T follicular helper cell (primary cell): ENCODE measurements around the gene ZNF10.

Source experiments
- DNase-seq: peaks from one replicate; pipeline ENCODE4 v3.0.0-alpha.2; 2020; ENCODE audit warnings: low read depth

Gene ZNF10

DNA sequence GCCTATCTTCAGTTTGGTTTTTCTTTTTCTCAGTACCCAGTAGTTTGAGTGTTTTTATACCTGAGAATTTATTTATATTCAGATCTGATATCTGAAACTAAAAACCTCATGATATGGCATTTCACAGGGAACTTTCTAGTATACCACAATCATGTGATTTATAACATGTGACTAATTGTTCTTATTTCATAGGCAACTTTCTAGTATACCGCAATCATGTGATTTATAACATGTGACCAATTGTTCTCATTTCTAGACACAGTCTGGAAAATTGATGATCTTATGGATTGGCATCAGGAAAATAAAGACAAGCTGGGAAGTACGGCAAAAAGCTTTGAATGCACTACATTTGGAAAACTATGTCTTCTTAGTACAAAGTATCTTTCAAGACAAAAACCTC, 71.5 kb downstream of the ZNF10 start:
- no peak for DNase-seq

DNA sequence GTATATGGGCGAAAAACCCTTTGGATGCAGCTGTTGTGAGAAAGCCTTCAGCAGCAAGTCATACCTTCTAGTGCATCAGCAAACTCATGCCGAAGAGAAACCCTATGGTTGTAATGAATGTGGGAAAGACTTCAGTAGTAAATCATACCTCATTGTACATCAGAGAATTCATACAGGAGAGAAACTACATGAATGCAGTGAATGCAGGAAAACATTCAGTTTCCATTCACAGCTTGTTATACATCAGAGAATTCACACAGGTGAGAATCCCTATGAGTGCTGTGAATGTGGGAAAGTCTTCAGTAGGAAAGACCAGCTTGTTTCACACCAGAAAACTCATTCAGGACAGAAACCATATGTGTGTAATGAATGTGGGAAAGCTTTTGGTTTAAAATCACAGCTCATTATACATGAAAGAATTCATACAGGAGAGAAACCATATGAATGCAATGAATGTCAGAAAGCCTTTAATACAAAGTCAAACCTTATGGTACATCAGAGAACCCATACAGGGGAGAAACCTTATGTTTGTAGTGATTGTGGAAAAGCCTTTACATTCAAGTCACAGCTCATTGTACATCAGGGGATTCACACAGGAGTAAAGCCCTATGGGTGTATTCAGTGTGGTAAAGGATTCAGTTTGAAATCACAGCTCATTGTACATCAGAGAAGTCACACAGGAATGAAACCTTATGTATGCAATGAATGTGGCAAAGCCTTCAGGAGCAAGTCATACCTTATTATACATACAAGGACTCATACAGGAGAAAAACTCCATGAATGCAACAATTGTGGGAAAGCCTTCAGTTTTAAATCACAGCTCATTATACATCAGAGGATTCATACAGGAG, 72.3 kb downstream of the ZNF10 start:
- DNase-seq, result no peak

DNA sequence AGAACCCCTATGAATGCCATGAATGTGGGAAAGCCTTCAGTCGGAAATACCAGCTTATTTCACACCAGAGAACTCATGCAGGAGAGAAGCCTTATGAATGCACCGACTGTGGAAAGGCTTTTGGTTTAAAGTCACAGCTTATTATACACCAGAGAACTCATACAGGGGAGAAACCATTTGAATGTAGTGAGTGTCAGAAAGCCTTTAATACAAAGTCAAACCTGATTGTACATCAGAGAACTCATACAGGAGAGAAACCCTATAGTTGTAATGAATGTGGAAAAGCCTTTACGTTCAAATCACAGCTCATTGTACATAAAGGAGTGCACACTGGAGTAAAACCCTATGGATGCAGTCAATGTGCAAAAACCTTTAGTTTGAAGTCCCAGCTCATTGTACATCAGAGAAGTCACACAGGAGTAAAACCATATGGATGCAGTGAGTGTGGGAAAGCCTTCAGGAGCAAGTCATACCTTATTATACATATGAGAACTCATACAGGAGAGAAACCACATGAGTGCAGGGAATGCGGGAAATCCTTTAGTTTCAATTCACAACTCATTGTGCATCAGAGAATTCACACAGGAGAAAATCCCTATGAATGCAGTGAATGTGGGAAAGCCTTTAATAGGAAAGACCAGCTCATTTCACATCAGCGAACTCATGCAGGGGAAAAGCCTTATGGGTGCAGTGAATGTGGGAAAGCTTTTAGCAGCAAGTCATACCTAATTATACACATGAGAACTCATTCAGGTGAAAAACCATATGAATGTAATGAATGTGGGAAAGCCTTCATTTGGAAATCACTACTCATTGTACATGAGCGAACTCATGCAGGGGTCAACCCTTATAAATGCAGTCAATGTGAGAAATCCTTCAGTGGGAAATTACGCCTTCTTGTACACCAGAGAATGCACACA, 73.2 kb downstream of the ZNF10 start:
- DNase-seq, result no peak

DNA sequence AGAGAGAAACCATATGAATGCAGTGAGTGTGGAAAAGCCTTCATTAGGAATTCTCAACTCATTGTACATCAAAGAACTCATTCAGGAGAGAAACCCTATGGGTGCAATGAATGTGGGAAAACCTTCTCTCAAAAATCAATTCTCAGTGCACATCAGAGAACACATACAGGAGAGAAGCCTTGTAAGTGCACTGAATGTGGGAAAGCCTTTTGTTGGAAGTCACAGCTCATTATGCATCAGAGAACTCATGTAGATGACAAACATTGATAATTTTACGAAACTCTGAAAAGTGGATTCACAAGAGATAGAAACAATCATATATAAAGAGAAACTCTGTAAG, 73.8 kb downstream of the ZNF10 start:
- no peak for DNase-seq

DNA sequence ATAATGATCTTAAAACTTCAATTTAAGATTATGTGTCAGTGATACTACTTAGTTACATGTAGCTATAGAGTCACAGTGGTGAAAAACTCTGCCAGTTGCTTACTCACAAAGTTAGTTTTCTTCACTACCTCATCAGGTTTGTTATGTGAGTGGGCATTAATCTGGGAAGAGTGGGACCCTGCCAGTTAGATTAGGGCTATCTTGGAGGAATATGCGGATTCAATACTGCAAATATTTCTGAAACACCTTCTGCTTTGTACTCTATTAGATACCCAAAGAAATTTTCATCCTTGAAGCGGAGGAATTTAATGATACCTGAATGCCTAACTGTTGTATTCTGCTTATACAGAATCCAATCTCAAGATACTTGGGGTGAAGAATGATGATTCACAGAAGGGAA, 76.0 kb downstream of the ZNF10 start:
- no peak for DNase-seq
